Measurements from ENCODE around the gene PPIP5K1. TPM values are rescaled to one million over a fixed set of nuclear protein-coding genes. Genes with fewer than 3 reads are reported as not detected.
"Not testable (repeated sequence)": the region's sequence is repeated elsewhere in the genome, so short reads cannot be mapped to it uniquely, and the experiment has no call there.

The PPIP5K1 gene
- total RNA-seq, 1 donor from 2014 or later = 12.8 TPM

DNA sequence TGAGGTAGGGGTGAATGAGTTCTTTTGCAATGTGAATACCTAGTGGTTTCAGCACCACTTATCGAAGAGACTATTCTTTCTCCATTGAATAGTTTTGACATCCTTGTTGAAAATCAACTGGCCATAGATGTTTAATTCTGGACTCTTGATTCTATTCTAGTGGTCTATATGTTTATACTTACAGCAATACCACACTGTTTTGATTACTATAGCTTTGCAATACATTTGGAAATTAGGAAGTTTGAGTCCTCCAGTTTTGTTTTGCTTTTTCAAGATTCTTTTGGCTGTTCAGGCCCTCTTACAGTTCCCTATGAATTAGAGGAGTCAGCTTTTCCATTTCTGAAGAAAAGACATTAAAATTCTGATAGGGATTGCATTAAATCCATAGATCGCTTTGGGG lies 42.5 kb downstream of the PPIP5K1 start:
- Histone ChIP-seq H3K36me3 (peaks cover 18% of the 10 kb centered on the region), H3K4me3 (no peak overlapping the region), H3K27me3 (ENCODE audit: low read depth) (no peaks in the 10 kb centered on the region), H3K4me1 (no peaks in the 10 kb centered on the region), H3K9me3 (replicated peaks) (peaks cover 8% of the 10 kb centered on the region), H3K27ac (replicated peaks) (no peak overlapping the region)
- DNase-seq = no peak
- intact Hi-C loops (cut with micrococcal nuclease) = no loop called here
- TF ChIP-seq, protein P1, sequence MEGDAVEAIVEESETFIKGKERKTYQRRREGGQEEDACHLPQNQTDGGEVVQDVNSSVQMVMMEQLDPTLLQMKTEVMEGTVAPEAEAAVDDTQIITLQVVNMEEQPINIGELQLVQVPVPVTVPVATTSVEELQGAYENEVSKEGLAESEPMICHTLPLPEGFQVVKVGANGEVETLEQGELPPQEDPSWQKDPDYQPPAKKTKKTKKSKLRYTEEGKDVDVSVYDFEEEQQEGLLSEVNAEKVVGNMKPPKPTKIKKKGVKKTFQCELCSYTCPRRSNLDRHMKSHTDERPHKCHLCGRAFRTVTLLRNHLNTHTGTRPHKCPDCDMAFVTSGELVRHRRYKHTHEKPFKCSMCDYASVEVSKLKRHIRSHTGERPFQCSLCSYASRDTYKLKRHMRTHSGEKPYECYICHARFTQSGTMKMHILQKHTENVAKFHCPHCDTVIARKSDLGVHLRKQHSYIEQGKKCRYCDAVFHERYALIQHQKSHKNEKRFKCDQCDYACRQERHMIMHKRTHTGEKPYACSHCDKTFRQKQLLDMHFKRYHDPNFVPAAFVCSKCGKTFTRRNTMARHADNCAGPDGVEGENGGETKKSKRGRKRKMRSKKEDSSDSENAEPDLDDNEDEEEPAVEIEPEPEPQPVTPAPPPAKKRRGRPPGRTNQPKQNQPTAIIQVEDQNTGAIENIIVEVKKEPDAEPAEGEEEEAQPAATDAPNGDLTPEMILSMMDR (IDR thresholded peaks at IDR 0.05; ENCODE audit: borderline replicate concordance) = no peak

DNA sequence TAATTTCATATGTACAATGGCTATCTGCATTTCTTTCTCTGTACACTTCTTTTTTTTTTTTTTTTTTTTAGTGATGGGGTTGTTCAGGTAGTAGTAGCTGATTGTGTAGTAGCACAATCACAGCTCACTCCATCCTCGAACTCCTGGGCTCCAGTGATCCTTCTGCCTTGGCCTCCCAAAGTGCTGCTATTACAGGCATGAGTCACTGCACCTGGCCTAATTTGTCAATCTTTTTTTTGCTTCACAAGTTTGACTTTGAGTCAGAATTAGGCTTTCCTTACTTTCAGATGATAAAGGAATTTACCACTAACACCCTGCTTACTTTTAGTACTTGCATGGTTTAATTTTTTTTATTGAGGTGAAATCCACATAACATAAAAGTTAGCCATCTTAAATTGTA lies 44.6 kb downstream of the PPIP5K1 start:
- peaks cover 18% of the 10 kb centered on the region for H3K36me3 ChIP-seq
- TF ChIP-seq, protein P1 (IDR thresholded peaks at IDR 0.05; ENCODE audit: borderline replicate concordance) = no peak
- DNase-seq = no peak
- intact Hi-C loops (cut with micrococcal nuclease) = no loop called here
- no peaks in the 10 kb centered on the region for H3K27me3 ChIP-seq (ENCODE audit: low read depth)
- no peaks in the 10 kb centered on the region for H3K4me1 ChIP-seq
- no peak overlapping the region for H3K27ac ChIP-seq (replicated peaks)
- peaks cover 8% of the 10 kb centered on the region for H3K9me3 ChIP-seq (replicated peaks)
- H3K4me3 ChIP-seq = no peak overlapping the region

DNA sequence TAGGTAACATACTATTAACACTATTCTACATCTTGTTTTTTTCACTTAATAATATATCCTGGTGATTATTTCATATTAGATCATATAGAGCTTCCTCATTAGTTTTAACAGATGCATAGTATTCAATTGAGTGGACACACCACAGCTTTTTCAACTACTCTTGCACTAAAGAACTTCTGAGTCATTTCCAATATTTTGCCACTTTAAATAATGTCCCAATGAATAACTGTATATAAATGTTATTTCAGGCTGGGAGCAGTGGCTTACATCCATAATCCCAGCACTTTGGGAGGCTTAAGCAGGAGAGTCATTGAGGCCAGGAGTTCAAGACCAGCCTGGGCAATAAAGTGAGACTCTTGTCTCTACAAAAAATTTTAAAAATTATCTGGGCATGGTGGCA lies 45.7 kb downstream of the PPIP5K1 start:
- H3K27me3 ChIP-seq (ENCODE audit: low read depth) = no peaks in the 10 kb centered on the region
- peaks cover 8% of the 10 kb centered on the region for H3K9me3 ChIP-seq (replicated peaks)
- TF ChIP-seq, protein P1 (IDR thresholded peaks at IDR 0.05; ENCODE audit: borderline replicate concordance) = no peak
- intact Hi-C loops (cut with micrococcal nuclease) = no loop called here
- H3K4me3 ChIP-seq = no peak overlapping the region
- H3K27ac ChIP-seq (replicated peaks) = no peak overlapping the region
- no peaks in the 10 kb centered on the region for H3K4me1 ChIP-seq
- no peak for DNase-seq
- peaks cover 14% of the 10 kb centered on the region for H3K36me3 ChIP-seq

DNA sequence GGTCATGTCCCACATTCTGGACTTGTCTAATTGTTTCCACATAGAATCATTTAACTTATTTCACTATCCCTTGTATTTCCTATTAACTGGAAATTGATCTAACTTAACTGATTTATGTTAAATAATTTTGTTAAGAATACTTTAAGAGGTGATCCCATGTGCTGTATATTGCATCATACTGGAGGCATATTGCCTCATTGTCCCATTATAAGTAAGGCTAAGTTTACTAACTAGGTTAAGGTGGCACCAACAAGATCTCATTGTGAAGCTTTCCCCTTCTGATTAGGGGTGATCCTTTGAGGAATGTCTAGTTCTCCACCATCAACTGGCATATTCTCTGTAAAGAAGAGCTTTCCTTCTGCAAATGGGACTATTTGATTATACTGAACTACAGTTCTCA lies 48.2 kb downstream of the PPIP5K1 start:
- no peak for DNase-seq
- TF ChIP-seq, protein P1 (IDR thresholded peaks at IDR 0.05; ENCODE audit: borderline replicate concordance) = no peak
- Histone ChIP-seq H3K27ac (replicated peaks) (no peak overlapping the region), H3K4me1 (no peaks in the 10 kb centered on the region), H3K36me3 (peaks cover 7% of the 10 kb centered on the region), H3K4me3 (no peak overlapping the region), H3K9me3 (replicated peaks) (no peaks in the 10 kb centered on the region), H3K27me3 (ENCODE audit: low read depth) (no peaks in the 10 kb centered on the region)
- intact Hi-C loops (cut with micrococcal nuclease) = no loop called here

DNA sequence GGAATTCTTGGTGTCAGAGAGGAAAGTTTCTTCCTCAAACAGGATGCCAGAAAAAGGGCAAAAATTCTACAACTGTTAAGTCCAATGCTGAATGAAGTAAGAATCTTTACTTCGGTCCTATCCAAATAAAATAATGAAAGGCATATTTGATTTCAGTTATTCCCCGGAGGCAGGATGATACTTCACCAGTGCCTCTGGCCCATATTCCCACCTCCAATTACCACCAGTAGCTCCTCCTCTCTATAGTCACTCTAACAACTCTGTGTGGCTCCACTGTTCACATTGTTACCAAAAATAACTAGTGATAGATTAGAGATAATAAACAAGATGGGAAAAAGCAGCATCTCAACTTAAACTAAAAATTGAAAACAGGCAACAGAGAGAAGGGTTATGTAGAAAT lies 51.9 kb downstream of the PPIP5K1 start:
- Histone ChIP-seq H3K4me3 (no peak overlapping the region), H3K27me3 (ENCODE audit: low read depth) (no peaks in the 10 kb centered on the region), H3K4me1 (no peaks in the 10 kb centered on the region), H3K9me3 (replicated peaks) (no peaks in the 10 kb centered on the region), H3K36me3 (peaks cover 17% of the 10 kb centered on the region), H3K27ac (replicated peaks) (no peak overlapping the region)
- intact Hi-C loops (cut with micrococcal nuclease) = no loop called here
- DNase-seq = no peak
- TF ChIP-seq, protein P1 (IDR thresholded peaks at IDR 0.05; ENCODE audit: borderline replicate concordance) = no peak

- Histone ChIP-seq H3K4me1 (peaks cover 4% of the 10 kb centered on the region), H3K36me3 (peaks cover 17% of the 10 kb centered on the region), H3K27ac (replicated peaks) (no peak overlapping the region), H3K9me3 (replicated peaks) (no peaks in the 10 kb centered on the region), H3K4me3 (no peak overlapping the region), H3K27me3 (ENCODE audit: low read depth) (no peaks in the 10 kb centered on the region)
- TF ChIP-seq, protein P1 (IDR thresholded peaks at IDR 0.05; ENCODE audit: borderline replicate concordance) = no peak
- intact Hi-C loops (cut with micrococcal nuclease) = no loop called here
- DNase-seq = no peak
Observed at GRCh38 chr15:43534897-43535296, 55.1 kb downstream of the PPIP5K1 start.

- H3K9me3 ChIP-seq (replicated peaks); H3K27me3 ChIP-seq (ENCODE audit: low read depth); intact Hi-C loops (cut with micrococcal nuclease); H3K4me3 ChIP-seq; H3K27ac ChIP-seq (replicated peaks); DNase-seq; H3K4me1 ChIP-seq: not testable (repeated sequence)
- peaks cover 17% of the 10 kb centered on the region for H3K36me3 ChIP-seq
Observed at GRCh38 chr15:43532826-43533225, 57.2 kb downstream of the PPIP5K1 start.

All from left ventricle myocardium inferior (tissue), 1 donor.